GM23248 (cell line): ENCODE data around the gene ZNF394.

Experiments
- EZH2 ChIP-seq: fragments of 200-600 bp; sonication (generic); IDR thresholded peaks from 2 replicates; pipeline ENCODE4 v1.6.1; 2018; ENCODE audit warnings: antibody characterized with exemption, mild to moderate bottlenecking; ENCODE audit not compliant: insufficient read depth, poor library complexity, severe bottlenecking
- EZH2phosphoT487 ChIP-seq: fragments of 200-600 bp; sonication (generic); IDR thresholded peaks from 2 replicates; pipeline ENCODE4 v1.6.1; 2018; ENCODE audit warnings: antibody characterized with exemption, moderate library complexity, mild to moderate bottlenecking, low read depth; ENCODE audit not compliant: insufficient read depth

DNA sequence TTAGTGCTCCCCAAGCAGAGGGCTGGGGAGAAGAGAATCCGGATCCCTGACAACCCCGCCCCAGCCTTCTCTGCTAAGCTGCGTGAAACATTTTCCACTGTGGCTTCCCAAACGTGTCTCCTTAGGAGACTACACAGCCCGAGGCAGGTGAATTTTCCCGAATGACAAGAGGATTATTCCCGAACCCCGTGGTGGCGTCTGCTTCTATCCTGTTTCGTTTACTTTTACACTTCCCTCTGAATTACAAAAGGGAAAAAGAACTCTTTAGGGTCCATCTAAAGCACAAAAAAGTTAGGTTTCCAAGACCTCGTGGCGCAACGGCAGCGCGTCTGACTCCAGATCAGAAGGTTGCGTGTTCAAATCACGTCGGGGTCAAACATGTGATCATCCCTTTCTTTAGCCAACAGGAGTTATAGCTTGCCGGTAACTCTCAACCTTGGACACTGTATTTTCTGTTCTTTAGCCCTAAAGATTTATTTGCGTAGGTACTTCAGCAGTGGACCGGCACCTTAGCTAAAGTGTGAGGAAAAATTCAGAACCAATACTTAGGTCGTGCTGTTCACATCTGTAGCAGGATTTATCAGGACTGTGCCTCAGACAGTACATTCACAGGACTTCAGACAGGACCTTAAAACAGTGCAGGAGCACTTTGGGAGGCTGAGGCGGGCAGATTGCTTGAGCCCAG is 30.6 kb downstream of the ZNF394 start:
- TF ChIP-seq EZH2phosphoT487: no peak
- no peak for TF ChIP-seq EZH2
